GM06990 (cell line): ENCODE measurements around the gene LGR5.

Source experiments
- DNase-seq: peaks from one replicate; pipeline ENCODE4 v3.0.0-alpha.2; 2011; ENCODE audit not compliant: insufficient read length; ENCODE audit errors: extremely low read depth
- H3K27me3 ChIP-seq: replicated peaks from 2 replicates; pipeline ENCODE4 v1.6.0; 2011; ENCODE audit warnings: low read length; ENCODE audit not compliant: control insufficient read depth, insufficient read depth
- H3K36me3 ChIP-seq: 2 replicates; pipeline ENCODE4 v1.5.1; 2011; ENCODE audit warnings: low read length; ENCODE audit not compliant: control insufficient read depth, insufficient read depth
- H3K4me3 ChIP-seq: replicated peaks from 2 replicates; pipeline ENCODE4 v1.5.1; 2011; ENCODE audit warnings: low read depth, mild to moderate bottlenecking, control low read depth, low read length
- CTCF ChIP-seq: IDR thresholded peaks from 2 replicates; pipeline ENCODE4 v1.5.1; 2011; ENCODE audit warnings: low read length, control low read depth, mild to moderate bottlenecking, inconsistent platforms; ENCODE audit not compliant: insufficient read depth, poor library complexity, severe bottlenecking

LGR5 gene

GRCh38 chr12:71584356-71584755, 144.8 kb downstream of the LGR5 start:
- no peak for DNase-seq

GRCh38 chr12:71585218-71585617, 145.6 kb downstream of the LGR5 start:
- TF ChIP-seq CTCF = no peak
- no peak overlapping the region for H3K4me3 ChIP-seq
- DNase-seq = no peak
- no peaks in the 10 kb centered on the region for H3K36me3 ChIP-seq
- H3K27me3 ChIP-seq = no peaks in the 10 kb centered on the region; the same call in none of the 2 replicates

More at GRCh38 chr12:71584356-71584755, 144.8 kb downstream of the LGR5 start:
- no peak for TF ChIP-seq CTCF
- Histone ChIP-seq H3K27me3 (no peaks in the 10 kb centered on the region; the same call in none of the 2 replicates), H3K4me3 (no peak overlapping the region), H3K36me3 (no peaks in the 10 kb centered on the region)

- TF ChIP-seq CTCF = no peak
- no peak for DNase-seq
- Histone ChIP-seq H3K4me3 (no peak overlapping the region), H3K36me3 (no peaks in the 10 kb centered on the region), H3K27me3 (no peaks in the 10 kb centered on the region; the same call in none of the 2 replicates)
Observed at GRCh38 chr12:71587012-71587411, 147.4 kb downstream of the LGR5 start.

- Histone ChIP-seq H3K4me3 (no peak overlapping the region), H3K36me3 (no peaks in the 10 kb centered on the region), H3K27me3 (no peaks in the 10 kb centered on the region; the same call in 1 of the 2 replicates)
- TF ChIP-seq CTCF = no peak
- DNase-seq = no peak
Observed at GRCh38 chr12:71589478-71589881, 149.9 kb downstream of the LGR5 start.

- Histone ChIP-seq H3K36me3 (no peaks in the 10 kb centered on the region), H3K4me3 (no peak overlapping the region), H3K27me3 (no peaks in the 10 kb centered on the region; the same call in 1 of the 2 replicates)
- no peak for DNase-seq
- no peak for TF ChIP-seq CTCF
Observed at GRCh38 chr12:71591601-71592000, 152.0 kb downstream of the LGR5 start.

- TF ChIP-seq CTCF = no peak
- Histone ChIP-seq H3K4me3 (no peak overlapping the region), H3K27me3 (no peaks in the 10 kb centered on the region; the same call in 1 of the 2 replicates), H3K36me3 (no peaks in the 10 kb centered on the region)
- no peak for DNase-seq
Observed at GRCh38 chr12:71592841-71593240, 153.2 kb downstream of the LGR5 start.
